GM18867 (cell line): ENCODE measurements around the gene PLEKHD1.
"Not testable (repeated sequence)": the region's sequence is repeated elsewhere in the genome, so short reads cannot be mapped to it uniquely, and the experiment has no call there.

ENCODE experiments used
- ATAC-seq: cut with Tn5 transposase; IDR thresholded peaks from one replicate; pipeline ENCODE4 v1.9.1; 2021; ENCODE audit warnings: mild to moderate bottlenecking, moderate library complexity; ENCODE audit not compliant: unreplicated experiment

The PLEKHD1 gene

GRCh38 chr14:69484444-69485314 lies at the start of gene PLEKHD1:
Gene PLEKHD1 (plus strand): TSS chr14:69484728. CDS start chr14:69484966, 238 bp downstream.
- ATAC-seq, result no peak

GRCh38 chr14:69439521-69440270 lies 44.8 kb upstream of the PLEKHD1 start:
- no peak for ATAC-seq

- ATAC-seq, result no peak
Measured at GRCh38 chr14:69441948-69442347, 42.6 kb upstream of the PLEKHD1 start.

DNA sequence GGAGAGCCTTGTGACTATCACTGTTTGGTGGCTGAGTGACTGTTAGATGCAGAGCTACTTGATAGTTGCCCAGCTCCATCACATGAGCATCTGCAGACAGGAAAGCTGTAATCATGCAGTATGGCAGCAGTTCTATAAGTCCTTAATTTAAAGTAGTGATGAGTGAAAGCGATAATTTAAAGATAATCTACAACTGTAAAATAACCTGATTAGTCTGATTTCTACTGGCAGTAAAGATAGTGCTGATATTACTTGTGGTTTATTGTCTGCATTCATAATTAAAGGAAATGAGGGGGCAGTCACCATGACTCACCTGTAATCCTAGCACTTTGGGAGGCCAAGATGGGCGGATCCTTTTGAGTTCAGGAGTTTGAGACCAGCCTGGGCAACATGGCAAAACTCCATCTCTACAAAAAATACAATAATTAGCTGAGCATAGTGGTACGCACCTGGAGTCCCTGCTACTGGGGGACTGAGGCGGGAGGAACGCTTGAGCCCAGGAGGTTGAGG lies 41.2 kb upstream of the PLEKHD1 start:
- no peak for ATAC-seq

DNA sequence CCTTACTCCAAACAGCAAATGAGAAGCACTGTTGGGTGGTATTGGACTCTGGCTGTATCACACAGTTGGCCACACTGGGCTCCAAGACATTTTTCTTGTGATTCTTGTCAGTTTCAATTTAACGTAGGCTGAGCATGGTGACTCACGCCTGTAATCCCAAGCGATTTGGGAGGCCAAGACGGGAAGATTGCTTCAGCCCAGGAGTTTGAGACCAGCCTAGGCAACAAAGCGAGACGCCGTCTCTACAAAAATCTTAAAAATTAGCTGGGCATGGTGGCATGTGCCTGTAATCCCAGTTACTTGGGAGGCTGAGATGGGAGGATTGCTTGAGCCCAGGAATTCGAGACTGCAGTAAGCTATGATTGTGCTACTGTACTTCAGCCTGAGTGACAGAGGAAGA lies 35.3 kb upstream of the PLEKHD1 start:
- ATAC-seq, result no peak

- no peak for ATAC-seq
Measured at GRCh38 chr14:69451941-69452340, 32.6 kb upstream of the PLEKHD1 start.

GRCh38 chr14:69458350-69458749 lies 26.2 kb upstream of the PLEKHD1 start:
- no peak for ATAC-seq

GRCh38 chr14:69459122-69459521 lies 25.4 kb upstream of the PLEKHD1 start:
- no peak for ATAC-seq

GRCh38 chr14:69460093-69460701 lies 24.3 kb upstream of the PLEKHD1 start:
- no peak for ATAC-seq

GRCh38 chr14:69464379-69464778 lies 20.1 kb upstream of the PLEKHD1 start:
- ATAC-seq, result no peak

DNA sequence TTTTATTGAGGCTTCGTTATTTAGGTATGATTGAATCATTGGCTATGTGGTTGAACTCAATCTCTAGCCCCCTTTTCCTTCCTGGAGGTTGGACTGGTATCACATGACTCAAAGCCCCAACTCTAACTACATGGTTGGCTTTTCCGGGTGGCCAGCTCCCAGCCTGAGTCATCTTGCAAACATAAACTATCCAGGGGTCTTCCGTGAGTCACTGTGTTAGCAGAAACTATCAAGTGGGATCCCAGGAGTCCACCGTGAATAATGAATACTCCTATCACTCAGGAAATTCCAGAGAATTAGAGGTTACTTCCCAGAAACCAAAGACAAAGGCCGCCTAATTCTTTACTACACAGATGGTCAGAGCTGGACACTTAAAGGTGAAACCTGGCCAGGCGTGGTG lies 19.7 kb upstream of the PLEKHD1 start:
- ATAC-seq, result no peak

GRCh38 chr14:69468949-69469348 lies 15.6 kb upstream of the PLEKHD1 start:
- no peak for ATAC-seq

DNA sequence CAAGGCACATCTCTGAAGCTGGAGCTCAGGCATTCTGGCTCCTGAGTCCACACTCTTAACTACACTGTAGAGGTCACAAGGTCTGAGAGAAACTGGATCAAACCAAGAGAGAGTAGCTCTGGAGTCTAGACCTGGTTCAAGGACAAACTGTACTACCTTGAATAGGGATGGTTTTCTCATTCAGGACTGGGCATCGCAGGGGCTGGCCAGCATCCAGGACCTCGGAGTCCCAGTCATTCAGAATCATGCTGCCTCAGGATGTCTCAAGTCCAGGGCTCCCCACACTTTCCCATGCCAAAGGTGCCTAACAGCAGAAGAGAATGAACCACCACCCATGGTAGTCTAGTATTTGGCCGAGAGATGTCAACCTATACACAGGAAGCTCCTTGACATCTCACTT lies 13.1 kb upstream of the PLEKHD1 start:
- no peak for ATAC-seq

DNA sequence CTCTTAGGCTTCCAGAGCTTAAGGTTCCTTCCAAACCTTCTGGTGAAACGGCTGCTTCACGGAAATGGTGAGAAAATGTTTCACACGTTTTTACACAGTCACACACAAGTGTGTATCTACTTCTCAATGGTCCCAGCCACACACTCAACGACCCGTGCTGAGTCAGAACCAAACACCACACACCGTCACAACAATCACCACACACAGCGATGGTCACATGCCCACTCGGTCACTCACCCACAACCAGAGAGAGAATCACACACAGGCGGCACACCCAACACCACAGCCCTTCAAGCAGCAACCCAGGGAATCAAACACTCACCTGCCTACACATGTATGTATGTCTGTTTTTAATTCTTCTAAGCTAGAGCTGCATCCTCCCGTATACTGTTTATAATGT lies 12.6 kb upstream of the PLEKHD1 start:
- ATAC-seq, result no peak

- no peak for ATAC-seq
Measured at GRCh38 chr14:69473260-69473659, 11.3 kb upstream of the PLEKHD1 start.

DNA sequence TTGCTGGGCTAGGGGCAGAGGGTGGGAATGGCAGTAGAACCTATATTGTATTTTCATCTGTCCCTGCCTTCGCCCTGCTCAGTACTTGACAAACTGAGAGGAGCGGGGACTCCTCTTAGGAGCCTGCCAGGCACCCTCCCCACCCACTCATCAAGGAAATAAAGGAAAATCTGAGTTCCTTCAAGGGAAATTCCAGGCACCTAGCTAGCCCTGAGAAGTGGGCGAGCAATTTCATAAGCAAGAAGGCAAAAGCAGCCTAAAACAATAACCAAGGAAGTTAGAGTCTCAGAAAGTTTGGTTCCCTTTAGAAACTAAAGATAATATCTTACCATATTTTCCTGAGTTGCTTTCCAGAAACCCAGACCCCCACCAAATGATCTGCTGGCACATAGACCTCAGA lies 10.6 kb upstream of the PLEKHD1 start:
- no peak for ATAC-seq

GRCh38 chr14:69475194-69475818 lies 9.2 kb upstream of the PLEKHD1 start:
- no peak for ATAC-seq

DNA sequence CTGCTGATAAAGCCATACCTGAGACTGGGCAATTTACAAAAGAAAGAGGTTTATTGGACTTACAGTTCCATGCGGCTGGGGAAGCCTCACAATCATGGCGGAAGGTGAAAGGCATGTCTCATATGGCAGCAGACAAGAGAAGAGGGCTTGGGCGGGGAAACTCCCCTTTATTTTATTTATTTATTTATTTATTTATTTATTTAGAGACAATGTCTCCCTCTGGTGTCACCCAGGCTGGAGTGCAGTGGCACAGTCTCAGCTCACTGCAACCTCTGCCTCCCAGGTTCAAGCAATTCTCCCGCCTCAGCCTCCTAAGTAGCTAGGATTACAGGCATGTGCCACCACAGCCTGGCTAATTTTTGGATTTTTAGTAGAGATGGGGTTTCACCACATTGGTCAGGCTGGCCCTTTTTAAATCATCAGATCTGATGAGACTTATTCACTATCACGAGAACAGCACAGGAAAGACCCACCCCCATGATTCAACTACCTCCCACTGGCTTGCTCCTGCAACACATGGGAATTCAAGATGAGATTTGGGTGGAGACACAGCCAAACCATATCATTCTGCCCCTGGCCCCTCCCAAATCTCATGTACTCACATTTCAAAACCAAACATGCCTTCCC lies 7.6 kb upstream of the PLEKHD1 start:
- ATAC-seq, result not testable (repeated sequence)

- not testable (repeated sequence) for ATAC-seq
Measured at GRCh38 chr14:69478055-69478454, 6.5 kb upstream of the PLEKHD1 start.

- no peak for ATAC-seq
Measured at GRCh38 chr14:69479696-69480095, 4.8 kb upstream of the PLEKHD1 start.

DNA sequence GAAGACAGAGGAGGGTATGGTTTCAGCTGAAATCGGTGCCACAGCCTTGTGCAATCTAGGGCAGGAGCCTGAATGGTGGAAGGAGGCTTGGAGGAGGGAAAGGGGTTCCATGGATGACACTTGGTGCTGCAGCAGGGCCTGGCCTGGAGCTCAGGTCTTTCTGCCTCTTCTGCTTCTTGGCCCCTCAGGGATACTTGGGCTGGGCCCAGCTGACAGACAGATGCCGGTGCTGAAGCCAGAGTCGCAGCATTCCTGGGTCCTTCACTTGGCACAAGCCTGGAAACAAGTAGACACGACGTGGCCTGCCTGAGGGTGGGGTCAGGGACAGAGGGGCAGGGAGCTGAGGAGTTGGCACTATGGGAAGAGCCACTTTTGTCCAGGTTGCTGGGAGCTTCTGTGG lies 4.4 kb upstream of the PLEKHD1 start:
- ATAC-seq, result no peak
